ENCODE measurements around the gene MPP2. TPM values are rescaled to one million over a fixed set of nuclear protein-coding genes. Genes with fewer than 3 reads are reported as not detected.
A peak's percentile ranks its signal among the peaks of the same experiment; 100 is the strongest.

MPP2 gene
- total and polyA plus RNA-seq, 2 of the 13 experiments (the other 11 are each of a cell fraction or from before 2014, with no cell fraction given): 0.20 to 1.7 TPM

GRCh38 chr17:43839670-43840108 lies 67.6 kb downstream of the MPP2 start (continued):
- TF ChIP-seq ZNF687 (CRISPR knock-in tag; IDR thresholded peaks at IDR 0.05) (peak; percentile 25; the same call in 1 of the 2 replicates), GRHL1 (CRISPR knock-in tag; conservative IDR thresholded peaks at IDR 0.05) (no peak), ZNF414 (CRISPR knock-in tag; IDR thresholded peaks at IDR 0.05) (no peak), ATAD3A (CRISPR knock-in tag; IDR thresholded peaks at IDR 0.05) (no peak), XRCC5 (optimal IDR thresholded peaks at IDR 0.05; ENCODE audit: low read length) (no peak), ESRRA (CRISPR knock-in tag; IDR thresholded peaks at IDR 0.05; ENCODE audit: low read depth) (no peak), GATA4 (IDR thresholded peaks at IDR 0.05; ENCODE audit: borderline replicate concordance, low read depth) (no peak), NFIB (CRISPR knock-in tag; IDR thresholded peaks at IDR 0.05; ENCODE audit: borderline replicate concordance) (no peak), ATF5 (CRISPR knock-in tag; IDR thresholded peaks at IDR 0.05; ENCODE audit: low read depth) (no peak), ZNF607 (CRISPR knock-in tag; IDR thresholded peaks at IDR 0.05; ENCODE audit: borderline replicate concordance) (no peak), ZSCAN9 (CRISPR knock-in tag; IDR thresholded peaks at IDR 0.05; ENCODE audit: borderline replicate concordance) (no peak), ZNF367 (CRISPR knock-in tag; IDR thresholded peaks at IDR 0.05; ENCODE audit: borderline replicate concordance) (no peak), ZNF530 (CRISPR knock-in tag; IDR thresholded peaks at IDR 0.05; ENCODE audit: low read depth) (no peak), SP5 (CRISPR knock-in tag; IDR thresholded peaks at IDR 0.05; ENCODE audit: borderline replicate concordance, low read depth) (no peak), ARID3A (IDR thresholded peaks at IDR 0.05; ENCODE audit: low read depth, low read length) (no peak), TEAD3 (CRISPR knock-in tag; optimal IDR thresholded peaks at IDR 0.05; ENCODE audit: borderline replicate concordance) (no peak), ZNF550 (CRISPR knock-in tag; IDR thresholded peaks at IDR 0.05; ENCODE audit: borderline replicate concordance) (no peak), IRF1 (CRISPR knock-in tag; IDR thresholded peaks at IDR 0.05; ENCODE audit: low read depth) (no peak), SALL1 (CRISPR knock-in tag; IDR thresholded peaks at IDR 0.05) (peak; percentile 15; the same call in 1 of the 2 replicates), GABPB1 (CRISPR knock-in tag; IDR thresholded peaks at IDR 0.05) (peak; percentile 55), ZNF292 (CRISPR knock-in tag; IDR thresholded peaks at IDR 0.05; ENCODE audit: borderline replicate concordance, low read depth) (no peak)

Measured in HepG2 (cell line).